OCI-LY7 (cell line): ENCODE measurements around the gene HS3ST5. TPM values are rescaled to one million over a fixed set of nuclear protein-coding genes. Genes with fewer than 3 reads are reported as not detected.

Experiments used
- BruUV-seq: library from RNA; stranded (reverse); fragments of 400-500 nt; replicated peaks from 2 replicates; lab custom pipeline; 2021; lab: Mats Ljungman, UMichigan
- CTCF ChIA-PET: fragments of 300-600 bp; sonication (Branson Sonifier 250); formaldehyde crosslinking; loops from one replicate; lab custom pipeline; 2022; ENCODE audit warnings: antibody characterized with exemption; ENCODE audit not compliant: unreplicated experiment; lab: Charles Lee
- POLR2A ChIA-PET: fragments of 300-600 bp; sonication (Branson Sonifier 250); formaldehyde crosslinking; loops from one replicate; lab custom pipeline; 2022; ENCODE audit warnings: antibody characterized with exemption; lab: Charles Lee
- DNase-seq: peaks from one replicate; pipeline ENCODE4 v3.0.0-alpha.2; 2015; ENCODE audit warnings: low spot score
- H2AFZ ChIP-seq: fragments of 200-600 bp; sonication (generic), shearing (Covaris generic); 2 replicates; pipeline ENCODE4 v1.6.1; 2014; ENCODE audit warnings: mild to moderate bottlenecking, antibody characterized with exemption, low read length, moderate library complexity
- H3K27ac ChIP-seq: fragments of 200-600 bp; sonication (generic); 2 replicates; pipeline ENCODE4 v1.5.1; 2014; ENCODE audit warnings: mixed run types, low read depth, mild to moderate bottlenecking, moderate library complexity, low read length, inconsistent platforms; ENCODE audit not compliant: poor library complexity, severe bottlenecking
- H3K36me3 ChIP-seq: fragments of 200-600 bp; sonication (generic); 2 replicates; pipeline ENCODE4 v1.6.1; 2014; ENCODE audit warnings: mild to moderate bottlenecking, antibody characterized with exemption, low read length, moderate library complexity, mixed read lengths; ENCODE audit not compliant: insufficient read depth
- H3K4me1 ChIP-seq: fragments of 200-600 bp; sonication (generic); 2 replicates; pipeline ENCODE4 v1.5.1; 2014; ENCODE audit warnings: mild to moderate bottlenecking, low read length; ENCODE audit not compliant: insufficient read depth, poor library complexity, severe bottlenecking
- H3K4me2 ChIP-seq: fragments of 200-600 bp; sonication (generic); 2 replicates; pipeline ENCODE4 v1.6.1; 2014; ENCODE audit warnings: mild to moderate bottlenecking, low read length
- H3K4me3 ChIP-seq: fragments of 200-600 bp; sonication (generic); 2 replicates; pipeline ENCODE4 v1.5.1; 2014; ENCODE audit warnings: mild to moderate bottlenecking, low read depth, low read length; ENCODE audit not compliant: poor library complexity, severe bottlenecking
- H3K79me2 ChIP-seq: fragments of 200-600 bp; sonication (generic); 2 replicates; pipeline ENCODE4 v1.6.1; 2016; ENCODE audit warnings: low read depth, mild to moderate bottlenecking, low read length, moderate library complexity, mixed read lengths; ENCODE audit not compliant: insufficient read depth
- H3K9me2 ChIP-seq: fragments of 200-600 bp; sonication (generic); 2 replicates; pipeline ENCODE4 v1.6.1; 2016; ENCODE audit warnings: mild to moderate bottlenecking, low read length, mixed read lengths; ENCODE audit not compliant: insufficient read depth
- H3K9me3 ChIP-seq: fragments of 200-600 bp; sonication (generic); 2 replicates; pipeline ENCODE4 v1.6.1; 2014; ENCODE audit warnings: mild to moderate bottlenecking, mixed run types, low read length, mixed read lengths
- H4K20me1 ChIP-seq: fragments of 200-600 bp; sonication (generic); 2 replicates; pipeline ENCODE4 v1.6.1; 2014; ENCODE audit warnings: mild to moderate bottlenecking, antibody characterized with exemption, low read length, moderate library complexity, mixed read lengths; ENCODE audit not compliant: insufficient read depth
- CTCF ChIP-seq: fragments of 200-600 bp; sonication (generic); conservative IDR thresholded peaks from 2 replicates; pipeline ENCODE4 v1.5.1; 2014; ENCODE audit warnings: mild to moderate bottlenecking, antibody characterized with exemption, low read length, moderate library complexity, mixed read lengths
- EZH2phosphoT487 ChIP-seq: fragments of 200-600 bp; sonication (generic); IDR thresholded peaks from 2 replicates; pipeline ENCODE4 v1.6.1; 2018; ENCODE audit warnings: low read depth, borderline replicate concordance, mild to moderate bottlenecking, mixed run types, antibody characterized with exemption, low read length, moderate library complexity, mixed read lengths
- intact Hi-C: fragments of 100-400 bp; cut with micrococcal nuclease; formaldehyde crosslinking; loops from one replicate; pipeline ENCODE4 v1.10.0; 2022; ENCODE audit not compliant: unreplicated experiment
- total RNA-seq, 2 experiments: library from RNA; depleted of rRNA in 1 of 2; stranded (reverse); fragments of >200 nt in 1 of 2; shearing (Covaris generic) in 1 of 2; gene quantifications; 2 replicates each; pipeline ENCODE4 v1.2.3, GENCODE V29; 2014 to 2022

The HS3ST5 gene
- total RNA-seq, 2 experiments from 2014 or later: not detected

- Histone ChIP-seq H3K4me3 (no peak overlapping the region), H3K36me3 (no peaks in the 10 kb centered on the region), H3K79me2 (no peaks in the 10 kb centered on the region), H4K20me1 (no peaks in the 10 kb centered on the region; the same call in 1 of the 2 replicates), H3K4me1 (no peaks in the 10 kb centered on the region), H3K27ac (no peak overlapping the region), H2AFZ (no peak overlapping the region), H3K9me3 (no peaks in the 10 kb centered on the region), H3K4me2 (no peak overlapping the region), H3K9me2 (no peaks in the 10 kb centered on the region)
- DNase-seq: no peak
- TF ChIP-seq EZH2phosphoT487: no peak
- ChIA-PET CTCF (no interaction called here), POLR2A (no interaction called here)
- intact Hi-C loops: no loop called here
- no TSS peak for BruUV-seq
Observed at GRCh38 chr6:114055349-114055748, 287.5 kb downstream of the HS3ST5 start.

GRCh38 chr6:114053791-114054190, 289.0 kb downstream of the HS3ST5 start:
- Histone ChIP-seq H3K9me2 (no peaks in the 10 kb centered on the region), H3K4me3 (no peak overlapping the region), H4K20me1 (no peaks in the 10 kb centered on the region; the same call in 1 of the 2 replicates), H2AFZ (no peak overlapping the region), H3K9me3 (no peaks in the 10 kb centered on the region), H3K4me1 (no peaks in the 10 kb centered on the region), H3K27ac (no peak overlapping the region), H3K36me3 (no peaks in the 10 kb centered on the region), H3K4me2 (no peak overlapping the region), H3K79me2 (no peaks in the 10 kb centered on the region)
- CTCF ChIA-PET: no interaction called here
- no peak for TF ChIP-seq EZH2phosphoT487
- TF ChIP-seq CTCF: no peak
- POLR2A ChIA-PET: interaction anchor here (1.3 kb wide), 1 partner anchor 10 kb away, joined by 7 read pairs; no protein-coding TSS in a partner anchor
- no TSS peak for BruUV-seq
- intact Hi-C loops: no loop called here
- no peak for DNase-seq

GRCh38 chr6:114052141-114052540, 290.7 kb downstream of the HS3ST5 start:
- H3K9me2 ChIP-seq: no peaks in the 10 kb centered on the region
- BruUV-seq: no TSS peak
- DNase-seq: no peak
- TF ChIP-seq EZH2phosphoT487 (no peak), CTCF (no peak)
- H3K27ac ChIP-seq: no peak overlapping the region
- H4K20me1 ChIP-seq: no peaks in the 10 kb centered on the region
- CTCF ChIA-PET: no interaction called here
- no peak overlapping the region for H2AFZ ChIP-seq
- H3K4me2 ChIP-seq: no peak overlapping the region
- no peak overlapping the region for H3K4me3 ChIP-seq
- no peaks in the 10 kb centered on the region for H3K4me1 ChIP-seq
- H3K79me2 ChIP-seq: no peaks in the 10 kb centered on the region
- H3K36me3 ChIP-seq: no peaks in the 10 kb centered on the region
- H3K9me3 ChIP-seq: no peaks in the 10 kb centered on the region
- POLR2A ChIA-PET: interaction anchor here (1.0 kb wide), 1 partner anchor 22 kb away, joined by 3 read pairs; no protein-coding TSS in a partner anchor
- intact Hi-C loops: no loop called here
